ENCODE measurements around the gene S1PR3. TPM values are rescaled to one million over a fixed set of nuclear protein-coding genes. Genes with fewer than 3 reads are reported as not detected.

Gene S1PR3
- total RNA-seq, 1 donor from 2014 or later: 2.9 TPM

- Mint-ChIP-seq H3K4me3 (ENCODE audit: unreplicated experiment) (no peak overlapping the region), H3K27me3 (ENCODE audit: unreplicated experiment) (no peaks in the 10 kb centered on the region), H3K36me3 (ENCODE audit: unreplicated experiment) (no peaks in the 10 kb centered on the region), H3K9me3 (ENCODE audit: unreplicated experiment) (peaks cover 1% of the 10 kb centered on the region), H3K4me1 (ENCODE audit: low read depth, unreplicated experiment) (peaks cover 3% of the 10 kb centered on the region), H3K27ac (ENCODE audit: unreplicated experiment) (no peak overlapping the region)
- TF ChIP-seq CTCF (IDR thresholded peaks at IDR 0.05; ENCODE audit: partially characterized antibody, unreplicated experiment): no peak
- DNase-seq: no peak
These were observed 62.0 kb downstream of the S1PR3 start for GRCh38 chr9:89053301-89053700.

Other genes starting within 250 kb of the S1PR3 start
- 0.83 TPM for gene SHC3, start 187.3 kb downstream of the S1PR3 start, total RNA-seq (ENCODE audit: unreplicated experiment)